HG03575 (cell line): ENCODE data around the gene FAM181A.

ENCODE experiments used
- ATAC-seq: cut with Tn5 transposase; IDR thresholded peaks from one replicate; pipeline ENCODE4 v1.9.1; 2021; ENCODE audit not compliant: unreplicated experiment, insufficient number of reproducible peaks, low FRiP score; ENCODE audit errors: extremely low read depth

The FAM181A gene

DNA sequence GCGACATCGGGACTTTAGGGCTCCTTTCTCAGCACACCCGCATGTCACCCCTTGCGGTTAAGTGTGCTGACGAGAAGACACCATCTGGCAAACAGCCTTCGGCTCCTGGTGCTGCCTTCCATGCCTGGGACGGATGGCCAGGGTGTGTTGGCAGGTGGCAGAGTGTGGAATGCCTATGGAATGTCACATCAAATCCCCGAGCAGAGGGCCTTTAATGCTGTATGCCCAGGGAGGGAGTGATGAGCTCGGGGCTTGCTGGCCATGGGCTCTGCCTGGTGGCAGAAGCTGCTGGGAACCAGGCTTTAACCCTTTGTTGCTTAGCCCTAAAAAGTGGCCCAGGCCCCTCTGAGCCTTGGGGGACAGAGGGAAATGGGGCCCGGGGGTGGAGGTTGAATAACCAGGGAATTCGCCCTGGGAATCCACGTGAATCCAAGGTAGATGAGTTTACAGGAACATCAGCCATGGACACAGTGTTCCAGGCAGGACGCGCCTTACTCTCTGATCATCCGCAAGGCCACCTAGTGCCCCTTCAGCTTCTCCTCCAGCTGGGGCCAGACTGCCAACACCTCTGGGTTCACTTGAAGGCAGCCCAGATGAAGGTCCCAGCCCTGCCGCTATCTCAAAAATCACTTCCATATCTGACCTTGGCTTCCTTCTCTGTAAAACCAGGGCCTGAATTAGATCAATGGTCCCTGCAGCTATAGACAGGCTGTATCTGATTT is 17.4 kb downstream of the FAM181A start:
- ATAC-seq, result no peak

DNA sequence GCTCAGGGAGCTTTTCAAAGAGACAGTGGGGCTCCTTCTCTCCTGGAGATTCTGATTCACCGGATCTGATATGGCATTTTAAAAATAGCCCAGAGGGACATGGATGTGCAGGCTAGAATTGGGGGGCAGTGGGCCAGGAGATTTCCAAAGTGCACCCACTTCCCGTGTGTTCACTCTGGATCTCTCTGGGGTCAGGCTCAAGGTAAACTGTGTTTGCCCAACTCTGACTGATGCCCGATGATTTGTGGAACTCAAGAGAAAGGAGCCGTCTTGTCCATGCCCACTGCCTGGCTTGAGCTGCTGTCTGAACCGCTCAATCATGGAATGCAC is 17.9 kb downstream of the FAM181A start:
- no peak for ATAC-seq

DNA sequence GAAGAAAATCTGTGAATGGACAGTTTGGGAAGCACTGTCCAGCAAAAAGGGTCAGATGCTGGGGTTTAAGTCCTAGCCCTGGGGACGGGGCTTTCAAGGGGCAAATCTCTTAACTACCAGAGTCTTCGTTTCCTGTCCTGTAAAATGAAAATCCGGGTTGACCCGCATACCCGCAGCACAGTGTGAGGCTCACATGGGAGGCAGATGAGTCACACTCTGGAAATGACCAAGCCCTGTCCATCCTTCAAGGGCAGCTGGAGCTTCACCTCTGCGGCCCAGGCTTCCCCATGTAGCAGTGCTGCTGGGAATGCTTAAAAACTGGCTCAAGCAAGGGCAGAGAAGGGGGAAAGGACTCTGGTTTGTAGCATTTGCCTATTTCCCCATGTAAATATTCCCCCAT is 19.0 kb downstream of the FAM181A start:
- no peak for ATAC-seq

DNA sequence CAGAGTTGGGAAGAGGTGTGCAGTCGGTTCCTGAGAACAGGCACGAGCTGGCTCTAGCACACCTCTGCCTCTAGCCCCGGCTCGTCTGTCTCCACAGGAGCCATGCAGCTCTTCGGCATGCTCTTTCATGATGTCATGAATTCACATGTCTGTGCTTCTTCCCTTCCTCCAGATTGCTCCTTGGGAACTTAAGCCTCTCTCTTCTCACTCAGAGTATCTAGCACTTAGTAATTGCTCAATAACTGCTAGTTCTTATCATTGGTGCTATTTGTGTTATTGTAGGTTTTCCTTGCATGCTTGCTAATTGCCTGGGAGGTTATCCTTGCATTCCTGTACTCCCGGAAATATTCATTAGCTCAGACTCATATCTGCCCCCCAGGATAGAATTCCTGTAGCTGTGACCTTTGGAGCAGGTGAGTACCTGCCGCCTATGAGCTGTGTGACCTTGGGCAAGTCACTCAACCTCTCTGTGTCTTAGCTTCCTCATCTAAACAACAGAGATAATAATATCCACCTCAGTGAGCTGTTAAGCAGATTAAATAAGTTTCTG is 19.5 kb downstream of the FAM181A start:
- no peak for ATAC-seq

DNA sequence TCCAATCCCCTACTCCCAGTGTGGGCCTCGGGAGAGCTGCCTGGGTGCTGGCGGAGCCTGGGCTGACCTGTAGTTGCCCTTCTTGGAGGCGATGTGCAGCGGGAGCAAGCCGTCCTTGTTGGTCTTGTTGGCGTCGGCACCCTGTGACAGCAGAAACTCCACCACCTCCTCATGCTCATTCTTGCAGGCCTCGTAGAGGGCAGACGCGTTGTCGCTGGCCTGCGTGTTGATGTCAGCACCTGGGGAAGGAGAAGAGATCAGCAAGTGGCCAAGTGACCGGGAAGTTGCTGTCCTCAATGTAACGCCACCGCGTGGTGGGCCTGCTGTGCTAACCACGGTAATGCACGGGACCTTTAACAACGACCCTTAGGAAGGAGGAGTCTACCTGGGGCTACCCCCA is 20.1 kb downstream of the FAM181A start:
- no peak for ATAC-seq

DNA sequence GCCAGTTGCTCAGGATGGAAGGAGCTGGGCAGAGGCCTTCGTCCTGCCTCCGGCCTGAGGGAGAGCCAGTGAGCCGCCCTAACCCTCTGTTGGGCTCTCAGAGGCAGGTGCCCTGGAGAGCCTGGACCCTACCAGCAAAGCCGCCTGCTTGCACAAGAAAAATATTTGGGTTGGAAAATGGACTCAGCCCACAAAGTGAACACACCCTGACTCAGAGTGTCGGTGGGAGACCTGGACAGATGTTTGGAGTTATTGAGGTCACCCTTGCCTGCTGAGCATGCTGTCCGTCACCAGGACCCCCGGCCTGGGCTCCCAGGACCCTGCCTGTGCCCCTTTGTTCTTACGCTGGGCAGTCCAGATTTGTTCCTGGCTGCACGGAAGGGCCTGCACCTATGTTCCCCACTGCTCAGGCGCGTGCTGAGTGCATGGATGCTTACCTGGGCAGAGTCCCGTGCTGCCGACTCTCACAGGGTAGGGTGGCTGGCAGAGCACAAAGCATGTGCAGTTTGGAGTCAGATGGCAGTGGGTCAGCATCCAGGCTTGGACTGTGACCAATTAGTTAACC is 22.4 kb downstream of the FAM181A start:
- ATAC-seq, result no peak

DNA sequence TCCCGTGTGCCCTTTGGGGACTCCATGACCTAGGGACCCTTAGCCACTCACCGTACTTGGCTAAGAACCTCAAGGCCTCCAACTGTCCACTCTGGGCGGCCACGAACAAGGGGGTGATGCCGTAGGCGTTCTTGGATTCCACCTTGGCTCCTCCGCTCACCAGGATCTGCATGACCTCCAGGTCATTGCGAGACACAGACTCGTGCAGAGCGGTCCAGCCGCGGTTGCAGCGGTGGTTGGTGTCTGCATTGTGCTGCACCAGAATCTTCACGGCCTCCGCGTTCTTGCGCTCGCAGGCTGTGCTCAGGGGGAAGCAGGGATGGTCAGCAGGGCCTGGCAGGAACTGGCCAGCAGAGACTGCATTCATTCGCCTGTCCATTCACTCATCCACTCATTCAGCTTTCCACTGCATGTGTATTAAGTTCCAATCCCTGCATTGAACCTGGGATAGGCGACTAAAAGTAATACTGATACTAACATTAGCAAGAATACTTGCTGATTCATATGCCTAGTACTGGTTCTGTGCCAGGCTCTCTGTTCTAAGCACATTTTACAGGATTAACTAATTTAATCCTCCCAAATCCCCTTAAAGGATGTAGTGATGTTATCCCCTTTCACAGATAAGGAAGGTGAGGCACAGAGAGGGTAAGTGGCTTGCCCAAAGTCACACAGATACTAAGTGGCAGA is 23.9 kb downstream of the FAM181A start:
- ATAC-seq, result no peak

DNA sequence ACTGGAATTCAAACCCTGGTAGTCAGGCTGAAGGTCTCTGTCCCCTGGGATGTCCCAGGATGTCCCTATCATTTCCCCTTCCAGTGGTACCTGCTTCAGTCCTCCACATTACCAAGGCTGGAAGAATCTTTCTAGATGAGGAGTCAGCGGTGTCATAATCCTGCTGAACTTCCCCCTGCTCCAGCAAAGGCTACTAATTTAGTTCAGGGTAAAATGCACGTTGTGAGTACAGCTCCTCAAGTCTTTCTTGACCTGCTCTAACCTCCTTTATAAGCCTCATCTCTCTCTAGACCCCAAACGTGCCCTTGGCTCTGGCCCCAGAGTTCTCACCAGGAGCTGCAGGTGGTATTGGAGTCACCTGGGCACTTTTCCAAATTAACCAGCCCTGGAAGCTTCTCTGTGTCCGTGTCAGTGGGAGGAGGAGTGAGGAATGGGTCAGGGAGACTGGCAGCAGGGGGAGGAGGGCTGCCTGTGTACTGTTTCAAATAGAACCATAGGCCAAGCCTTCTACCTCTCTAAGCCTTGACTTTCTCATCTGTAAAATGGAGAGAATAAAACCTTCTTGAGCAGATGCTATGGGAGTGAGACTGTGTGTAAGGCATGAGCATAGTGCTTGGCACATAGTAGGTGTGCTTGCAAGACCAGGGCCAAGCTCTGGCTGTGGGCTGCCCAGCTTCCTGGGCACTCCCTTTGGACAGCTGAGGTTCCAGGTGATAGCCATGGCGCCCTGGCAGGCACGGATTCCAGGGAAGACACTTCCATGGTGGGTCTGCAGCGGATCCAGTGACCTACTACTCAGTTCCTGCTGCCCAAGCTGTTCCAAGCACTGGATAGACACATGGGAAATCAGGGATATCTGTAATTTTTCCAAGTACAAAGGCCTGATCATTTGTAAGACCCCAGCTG is 24.7 kb downstream of the FAM181A start:
- no peak for ATAC-seq

DNA sequence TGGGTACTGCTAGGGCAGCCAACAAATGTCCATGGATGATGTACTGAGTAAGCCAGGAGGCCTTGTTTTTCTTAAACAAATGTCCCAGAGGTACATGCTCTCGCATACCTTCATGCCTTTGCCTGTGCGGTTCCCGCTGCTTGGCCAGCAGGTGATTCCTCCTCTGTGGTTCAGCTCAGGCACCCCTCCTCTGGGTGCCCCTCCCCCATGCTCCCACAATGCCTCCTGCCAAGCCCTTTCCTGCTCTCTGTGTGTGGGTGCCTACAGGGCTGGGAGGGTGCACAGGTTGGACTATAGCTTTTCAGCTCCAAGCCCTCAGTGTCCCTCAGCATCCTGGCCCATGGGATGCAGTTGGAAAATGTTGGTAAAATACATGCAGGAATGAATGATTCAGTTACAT is 25.7 kb downstream of the FAM181A start:
- no peak for ATAC-seq

DNA sequence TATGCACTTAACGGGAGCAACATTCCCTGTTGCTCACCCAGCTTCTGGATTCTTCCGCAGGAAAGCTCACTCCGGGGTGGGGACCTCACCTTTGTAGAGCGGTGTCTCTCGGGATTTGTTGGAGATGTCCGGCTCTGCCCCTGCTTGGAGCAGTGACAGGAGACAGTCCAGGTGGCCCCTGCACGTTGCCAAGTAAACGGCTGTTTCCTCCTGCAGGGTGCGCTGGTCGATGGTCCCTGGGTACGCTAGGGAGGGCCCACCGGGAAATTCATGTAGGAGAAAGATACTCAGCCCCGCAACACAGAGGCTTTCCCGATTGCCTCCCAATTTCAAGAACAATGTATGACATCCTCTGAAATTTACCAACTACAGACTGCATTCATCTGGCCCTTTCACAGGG is 26.1 kb downstream of the FAM181A start:
- ATAC-seq, result no peak

DNA sequence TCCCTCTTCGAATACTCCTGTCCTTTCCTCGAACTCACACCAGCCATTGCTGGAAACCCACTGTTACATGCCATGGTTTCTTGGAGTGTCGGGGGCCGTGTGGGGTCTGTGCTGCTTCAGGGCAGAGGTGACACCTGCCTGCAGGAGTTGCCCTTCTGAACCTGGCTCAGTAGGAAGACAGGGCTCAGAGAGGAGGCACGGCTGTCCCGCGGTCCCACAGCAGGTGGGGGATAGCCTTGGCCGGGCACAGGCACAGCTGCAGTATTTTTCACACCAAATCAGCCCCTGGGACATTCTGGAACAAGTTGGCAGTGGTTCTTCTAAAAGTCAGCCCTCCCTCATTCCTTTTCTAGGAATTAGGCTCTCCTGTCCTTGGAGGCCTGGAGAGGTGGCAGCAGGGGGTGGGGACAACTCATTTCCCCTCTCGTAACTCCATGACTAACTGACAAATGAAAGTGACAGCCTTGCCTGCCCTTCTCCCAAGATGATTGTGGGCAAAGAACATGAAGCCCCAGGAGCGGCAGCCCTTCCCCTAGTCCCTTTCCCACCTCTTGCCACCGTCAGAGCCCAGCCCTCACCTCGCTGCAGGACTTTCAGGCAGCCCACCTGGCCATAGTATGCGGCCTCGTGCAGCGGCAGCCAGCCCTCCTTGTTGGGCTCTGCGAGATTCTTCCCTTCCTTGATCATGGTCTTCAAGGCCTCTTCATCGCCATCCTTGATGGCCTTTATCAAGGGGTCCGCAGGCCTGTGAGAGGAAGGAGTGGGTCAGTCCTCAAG is 26.8 kb downstream of the FAM181A start:
- no peak for ATAC-seq

DNA sequence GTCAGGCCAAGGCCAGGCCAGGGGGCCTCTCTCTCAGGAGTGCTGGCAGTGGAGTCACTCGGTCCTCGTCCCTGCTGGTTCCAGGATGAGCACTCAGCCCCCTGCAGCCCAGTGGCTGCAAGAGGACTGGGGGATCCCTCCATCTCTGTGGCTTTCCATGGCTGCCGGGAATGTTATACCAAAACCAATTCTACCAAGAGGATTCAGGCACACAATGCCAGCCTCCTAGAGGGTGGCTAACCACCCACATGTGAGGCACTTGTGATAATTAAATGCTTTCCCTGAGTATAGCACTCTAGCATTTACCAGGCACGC is 27.3 kb downstream of the FAM181A start:
- no peak for ATAC-seq

DNA sequence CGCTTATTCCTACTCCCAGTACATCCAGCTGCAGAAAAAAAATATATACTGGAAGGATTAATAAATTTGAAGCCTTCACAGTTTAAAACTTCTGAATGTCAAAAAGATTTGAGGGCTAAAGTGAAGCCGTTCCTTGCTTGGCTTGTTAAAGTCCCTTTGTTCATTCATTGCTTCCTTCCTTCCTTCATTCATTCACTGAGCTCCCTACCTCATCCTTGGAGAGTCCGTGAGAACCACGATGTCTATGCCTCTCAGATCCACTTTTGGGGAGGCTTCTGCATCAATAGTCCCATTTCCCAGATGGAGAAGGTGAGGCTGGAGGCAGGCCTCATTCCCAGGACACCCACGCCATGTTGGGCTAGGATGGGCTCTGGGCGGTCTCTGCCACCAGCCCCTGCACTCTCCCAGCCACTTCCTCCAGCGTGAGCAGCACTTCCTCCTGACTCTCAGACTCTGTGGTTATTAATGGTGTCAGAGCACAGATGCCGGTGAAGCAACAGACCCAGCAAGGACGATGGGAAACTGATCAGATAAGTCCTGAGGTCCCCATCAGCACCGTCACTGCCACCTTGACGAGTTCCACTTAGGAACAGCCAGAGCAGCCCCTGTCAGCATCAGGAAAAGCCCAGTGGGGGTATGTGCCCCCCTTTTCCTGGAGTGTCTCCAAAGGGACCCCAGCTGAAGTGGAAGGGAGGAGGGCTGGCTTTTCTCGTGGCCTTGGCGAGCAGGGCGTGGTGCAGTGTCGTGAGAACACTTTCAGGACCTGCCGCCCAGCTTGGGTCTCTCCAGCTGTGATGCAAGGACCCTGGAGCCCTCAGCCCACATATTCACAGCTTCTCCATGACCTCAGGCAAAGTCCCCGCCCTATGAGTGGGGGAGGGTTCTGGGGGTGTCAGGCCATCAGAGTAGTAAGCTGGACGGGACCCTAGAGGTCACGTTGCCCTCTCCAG is 28.0 kb downstream of the FAM181A start:
- ATAC-seq, result no peak

DNA sequence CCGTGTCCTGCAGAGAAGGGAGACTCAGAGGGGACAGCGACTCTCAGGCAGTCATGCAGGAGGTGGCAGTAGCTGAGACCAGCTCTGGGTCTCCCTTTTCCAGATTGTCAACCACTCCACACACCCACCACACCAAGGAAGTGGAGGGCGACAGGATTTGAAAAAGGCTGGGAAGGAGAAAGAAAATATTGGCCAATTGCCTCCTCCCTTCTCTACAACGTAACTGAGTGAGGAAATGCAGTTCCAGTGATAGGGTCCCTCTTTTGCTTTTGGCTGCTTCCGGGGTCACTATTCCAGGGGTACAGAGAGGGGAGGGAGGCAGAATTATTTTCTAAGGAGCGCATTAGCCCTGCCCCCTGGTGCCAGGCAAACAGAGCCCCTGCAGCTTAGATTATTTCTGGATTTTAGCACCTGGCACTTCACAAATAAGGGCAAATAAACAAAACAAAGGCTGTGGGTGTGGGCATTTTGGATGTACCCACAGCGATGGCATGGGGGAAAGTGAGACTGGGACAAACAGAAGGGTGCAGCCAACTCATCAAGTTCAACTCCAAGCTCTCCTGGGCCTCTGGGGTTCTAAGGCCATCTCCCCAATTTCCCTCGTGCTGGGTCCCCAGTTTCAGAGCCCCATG is 28.8 kb downstream of the FAM181A start:
- ATAC-seq, result no peak

DNA sequence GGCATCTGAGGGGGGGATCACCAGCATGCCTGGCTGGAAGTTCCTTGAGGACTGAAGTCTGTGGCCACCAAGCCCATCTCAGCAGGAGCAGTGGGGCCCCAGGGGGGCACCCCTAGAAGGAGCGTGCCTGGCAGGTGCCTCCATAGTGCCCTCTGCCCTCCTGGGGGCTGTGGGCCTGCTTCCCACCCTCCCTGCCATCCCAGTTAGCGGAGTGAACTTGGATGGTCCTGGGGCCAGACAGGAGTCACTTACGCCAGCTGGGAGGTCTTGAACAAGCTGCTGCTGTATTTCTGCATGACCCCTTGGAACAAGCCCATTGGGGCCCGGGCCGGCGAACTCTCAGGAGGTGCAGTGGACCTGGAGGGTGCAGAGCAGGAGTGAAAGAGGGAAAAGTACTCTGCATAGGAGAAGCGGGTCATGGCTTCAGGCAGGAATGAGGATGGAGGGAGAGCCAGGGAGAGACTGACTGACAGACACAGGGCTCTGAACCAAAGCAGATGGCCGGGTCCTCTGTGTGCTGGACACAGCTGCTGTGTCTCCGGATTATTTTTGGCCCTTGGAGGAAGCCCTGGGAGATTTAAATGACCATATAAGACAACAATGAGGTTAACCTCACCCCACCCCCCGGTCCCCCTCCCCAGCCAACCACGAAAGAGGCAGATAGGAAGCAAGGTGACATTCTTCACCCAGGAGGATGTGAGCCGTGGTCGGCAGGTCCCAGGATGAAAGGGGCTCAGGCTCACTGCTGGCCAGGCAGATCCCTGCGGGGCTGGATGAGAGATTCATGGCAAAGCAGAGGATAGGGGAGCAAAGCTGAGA is 29.6 kb downstream of the FAM181A start:
- ATAC-seq, result no peak

DNA sequence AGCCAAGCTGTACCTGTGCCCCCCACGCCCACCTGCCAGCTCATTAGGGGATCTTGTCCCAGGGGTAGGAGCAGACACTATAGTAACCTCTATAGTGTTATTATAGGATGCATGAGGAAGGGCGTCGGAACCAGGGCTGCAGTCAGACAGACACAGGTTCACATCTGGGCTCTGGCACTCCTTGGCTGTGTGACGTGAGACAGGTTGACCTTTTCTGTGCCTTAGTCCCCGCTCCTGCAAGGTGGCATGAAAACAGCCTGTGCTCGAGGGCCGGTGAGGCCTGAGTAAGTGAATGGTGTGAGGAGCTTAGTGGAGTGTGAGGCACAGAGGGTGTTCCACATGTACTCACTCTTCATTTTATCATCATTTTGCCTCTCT is 30.2 kb downstream of the FAM181A start:
- ATAC-seq, result no peak
